Trophoblast cell (in vitro differentiated cells and primary cell): ENCODE measurements around the gene ZNF681.
"Not testable (repeated sequence)": the region's sequence is repeated elsewhere in the genome, so short reads cannot be mapped to it uniquely, and the experiment has no call there.

Source experiments
- DNase-seq, 2 donors: peaks; one replicate each; pipeline ENCODE4 v3.0.0-alpha.2; 2016
- H2AFZ ChIP-seq: 2 replicates; pipeline ENCODE4 v1.6.1; 2013; ENCODE audit warnings: low read length, moderate library complexity, mild to moderate bottlenecking; ENCODE audit not compliant: insufficient read depth, poor library complexity
- H2AK5ac ChIP-seq: 2 replicates; pipeline ENCODE4 v1.6.1; 2013; ENCODE audit warnings: mild to moderate bottlenecking, low read length
- H2BK120ac ChIP-seq: 2 replicates; pipeline ENCODE4 v1.6.1; 2013; ENCODE audit warnings: low read length, mild to moderate bottlenecking, moderate library complexity; ENCODE audit not compliant: insufficient read depth, poor library complexity
- H2BK12ac ChIP-seq: 2 replicates; pipeline ENCODE4 v1.6.1; 2013; ENCODE audit warnings: mild to moderate bottlenecking, low read length, moderate library complexity
- H2BK5ac ChIP-seq: 2 replicates; pipeline ENCODE4 v1.6.1; 2013; ENCODE audit warnings: low read length, low read depth, moderate library complexity, mild to moderate bottlenecking; ENCODE audit not compliant: poor library complexity
- H3K14ac ChIP-seq: 2 replicates; pipeline ENCODE4 v1.6.1; 2013; ENCODE audit warnings: mild to moderate bottlenecking, low read length
- H3K18ac ChIP-seq: 2 replicates; pipeline ENCODE4 v1.6.1; 2013; ENCODE audit warnings: mild to moderate bottlenecking, low read length
- H3K23ac ChIP-seq: 2 replicates; pipeline ENCODE4 v1.6.1; 2013; ENCODE audit warnings: low read length
- H3K27ac ChIP-seq: 2 replicates; pipeline ENCODE4 v1.5.1; 2013; ENCODE audit warnings: low read depth, mild to moderate bottlenecking, inconsistent platforms, low read length, moderate library complexity
- H3K27me3 ChIP-seq: 2 replicates; pipeline ENCODE4 v1.6.1; 2013; ENCODE audit warnings: inconsistent platforms, mild to moderate bottlenecking, low read length, moderate library complexity; ENCODE audit not compliant: insufficient read depth
- H3K36me3 ChIP-seq, 2 experiments: 1 replicate in 1 of 2; 2 replicates in 1 of 2; pipeline ENCODE4 v1.6.1; 2013; ENCODE audit warnings: low read length in 2 of 2, mild to moderate bottlenecking in 2 of 2, moderate library complexity in 1 of 2; ENCODE audit not compliant: insufficient read depth in 2 of 2, control insufficient read depth in 1 of 2
- H3K4ac ChIP-seq: 2 replicates; pipeline ENCODE4 v1.6.1; 2013; ENCODE audit warnings: low read depth, mild to moderate bottlenecking, low read length, moderate library complexity
- H3K4me1 ChIP-seq, 2 experiments: 1 replicate in 1 of 2; 2 replicates in 1 of 2; pipeline ENCODE4 v1.6.1; 2013; ENCODE audit warnings: low read length in 2 of 2, mild to moderate bottlenecking in 2 of 2, moderate library complexity in 1 of 2; ENCODE audit not compliant: insufficient read depth in 2 of 2, control insufficient read depth in 1 of 2
- H3K4me2 ChIP-seq: 2 replicates; pipeline ENCODE4 v1.6.1; 2013; ENCODE audit warnings: inconsistent platforms, mild to moderate bottlenecking, low read length, moderate library complexity
- H3K4me3 ChIP-seq: 2 replicates; pipeline ENCODE4 v1.5.1; 2013; ENCODE audit warnings: mild to moderate bottlenecking, low read depth, low read length, inconsistent platforms
- H3K79me1 ChIP-seq: one replicate; pipeline ENCODE4 v1.6.1; 2013; ENCODE audit warnings: low read length
- H3K79me2 ChIP-seq: 2 replicates; pipeline ENCODE4 v1.6.1; 2013; ENCODE audit warnings: low read length, mild to moderate bottlenecking; ENCODE audit not compliant: control insufficient read depth, insufficient read depth, poor library complexity
- H3K9ac ChIP-seq: 2 replicates; pipeline ENCODE4 v1.6.1; 2013; ENCODE audit warnings: mild to moderate bottlenecking, low read length
- H3K9me3 ChIP-seq: 2 replicates; pipeline ENCODE4 v1.6.1; 2013; ENCODE audit warnings: low read depth, mild to moderate bottlenecking, control low read depth, inconsistent platforms, low read length; ENCODE audit not compliant: insufficient read depth
- H4K12ac ChIP-seq: 2 replicates; pipeline ENCODE4 v1.6.1; 2013; ENCODE audit warnings: low read depth, mild to moderate bottlenecking, low read length, moderate library complexity
- H4K8ac ChIP-seq: 2 replicates; pipeline ENCODE4 v1.6.1; 2013; ENCODE audit warnings: low read depth, mild to moderate bottlenecking, low read length, moderate library complexity
- H4K91ac ChIP-seq: one replicate; pipeline ENCODE4 v1.6.1; 2013; ENCODE audit warnings: low read depth, mild to moderate bottlenecking, low read length, moderate library complexity
- WGBS: extraction: QIAGEN DNeasy Blood & Tissue Kit; methylation state at CpG from one replicate; pipeline ENCODE4 v1.1.7; 2013; ENCODE audit warnings: missing lambda C conversion rate; ENCODE audit not compliant: insufficient read length, insufficient coverage; ENCODE audit errors: extremely low coverage; 5-methylcytosine and 5-hydroxymethylcytosine counted together

The ZNF681 gene

GRCh38 chr19:23764781-23765180 is 6.1 kb upstream of the ZNF681 start:
- peaks cover 8% of the 10 kb centered on the region for H3K79me1 ChIP-seq
- H3K36me3 ChIP-seq, result peaks cover 0 to 2% of the 10 kb centered on the region in 2 experiments
- peak overlapping the region; percentile 9 for H3K4me2 ChIP-seq
- no peak overlapping the region for H3K23ac ChIP-seq
- no peak overlapping the region for H2BK120ac ChIP-seq
- H3K14ac ChIP-seq, result no peak overlapping the region
- no peak overlapping the region for H4K91ac ChIP-seq
- no peak overlapping the region for H4K8ac ChIP-seq
- H2BK12ac ChIP-seq, result no peak overlapping the region
- no peak overlapping the region for H3K4me3 ChIP-seq
- WGBS, result no CpG with 5 or more reads among the region's 3 CpGs
- no peaks in the 10 kb centered on the region for H3K27me3 ChIP-seq
- H3K27ac ChIP-seq, result no peak overlapping the region
- H3K79me2 ChIP-seq, result peaks cover 5% of the 10 kb centered on the region
- no peak overlapping the region for H3K9ac ChIP-seq
- H3K9me3 ChIP-seq, result no peaks in the 10 kb centered on the region
- no peak overlapping the region for H3K4ac ChIP-seq
- no peak overlapping the region for H2AFZ ChIP-seq
- no peaks in the 10 kb centered on the region for H3K4me1 ChIP-seq
- no peak overlapping the region for H3K18ac ChIP-seq
- H4K12ac ChIP-seq, result no peak overlapping the region
- DNase-seq, result no peak
- no peak overlapping the region for H2BK5ac ChIP-seq
- H2AK5ac ChIP-seq, result no peak overlapping the region

GRCh38 chr19:23762884-23763711 is 4.4 kb upstream of the ZNF681 start:
- H2AFZ ChIP-seq, result no peak overlapping the region
- peak overlapping the region; percentile 97 for H3K9ac ChIP-seq
- no peaks in the 10 kb centered on the region for H3K27me3 ChIP-seq
- DNase-seq, result peak; percentile 95 to 98
- peak overlapping the region; percentile 78 for H4K91ac ChIP-seq
- H3K23ac ChIP-seq, result no peak overlapping the region
- H3K4me1 ChIP-seq, result no peaks in the 10 kb centered on the region
- H3K27ac ChIP-seq, result peak overlapping the region; percentile 94
- H4K8ac ChIP-seq, result peak overlapping the region; percentile 68
- peaks cover 7% of the 10 kb centered on the region for H3K79me2 ChIP-seq
- H2BK120ac ChIP-seq, result peak overlapping the region; percentile 39
- peak overlapping the region; percentile 73 for H3K4me2 ChIP-seq
- peak overlapping the region; percentile 75 for H2BK5ac ChIP-seq
- H3K18ac ChIP-seq, result peak overlapping the region; percentile 49
- WGBS, result no CpG with 5 or more reads among the region's 51 CpGs
- peaks cover 13% of the 10 kb centered on the region for H3K79me1 ChIP-seq
- H4K12ac ChIP-seq, result peak overlapping the region; percentile 51
- H3K36me3 ChIP-seq, result no peaks in the 10 kb centered on the region
- no peak overlapping the region for H3K4ac ChIP-seq
- H3K9me3 ChIP-seq, result peaks cover 2% of the 10 kb centered on the region
- H3K14ac ChIP-seq, result peak overlapping the region; percentile 36
- H2AK5ac ChIP-seq, result no peak overlapping the region
- no peak overlapping the region for H2BK12ac ChIP-seq
- H3K4me3 ChIP-seq, result peak overlapping the region; percentile 94

- H2BK12ac ChIP-seq, result no peak overlapping the region
- H3K27me3 ChIP-seq, result no peaks in the 10 kb centered on the region
- H2BK5ac ChIP-seq, result no peak overlapping the region
- H3K4me1 ChIP-seq, result no peaks in the 10 kb centered on the region
- H4K12ac ChIP-seq, result no peak overlapping the region
- H2AFZ ChIP-seq, result no peak overlapping the region
- H3K9me3 ChIP-seq, result peaks cover 2% of the 10 kb centered on the region
- no peak overlapping the region for H3K27ac ChIP-seq
- no peak overlapping the region for H3K23ac ChIP-seq
- no peak overlapping the region for H3K9ac ChIP-seq
- no peak overlapping the region for H3K18ac ChIP-seq
- H3K4ac ChIP-seq, result no peak overlapping the region
- peaks cover 7% of the 10 kb centered on the region for H3K79me2 ChIP-seq
- H4K91ac ChIP-seq, result no peak overlapping the region
- no peaks in the 10 kb centered on the region for H3K36me3 ChIP-seq
- H3K79me1 ChIP-seq, result peaks cover 13% of the 10 kb centered on the region
- peak overlapping the region; percentile 73 for H3K4me2 ChIP-seq
- H2AK5ac ChIP-seq, result no peak overlapping the region
- no peak overlapping the region for H2BK120ac ChIP-seq
- H3K14ac ChIP-seq, result no peak overlapping the region
- no CpG with 5 or more reads among the region's 9 CpGs for WGBS
- H4K8ac ChIP-seq, result no peak overlapping the region
- no peak for DNase-seq
- H3K4me3 ChIP-seq, result no peak overlapping the region
Observed at GRCh38 chr19:23762548-23762883, 3.8 kb upstream of the ZNF681 start.

- H3K4me1 ChIP-seq, H4K12ac ChIP-seq, H2BK12ac ChIP-seq, H3K9ac ChIP-seq, H3K14ac ChIP-seq, H3K18ac ChIP-seq, DNase-seq, H3K4me3 ChIP-seq, H3K9me3 ChIP-seq, H3K27ac ChIP-seq, H2AK5ac ChIP-seq, H3K4ac ChIP-seq, H4K91ac ChIP-seq, H4K8ac ChIP-seq, H3K79me2 ChIP-seq, H3K23ac ChIP-seq, H3K36me3 ChIP-seq, H2AFZ ChIP-seq, H3K4me2 ChIP-seq, H2BK5ac ChIP-seq, H3K27me3 ChIP-seq, H2BK120ac ChIP-seq: not testable (repeated sequence)
- peaks cover 13% of the 10 kb centered on the region for H3K79me1 ChIP-seq
- no CpG with 5 or more reads among the region's 2 CpGs for WGBS
Observed at GRCh38 chr19:23760326-23760725, 1.6 kb upstream of the ZNF681 start.
